ENCODE measurements around the gene LIPG.

GRCh38 chr18:49569724-49570123, 7.9 kb downstream of the LIPG start:
- no peak for TF ChIP-seq CTCF (tag by site-specific recombination; IDR thresholded peaks at IDR 0.05)
- no peak for TF ChIP-seq ZSCAN18 (tag by site-specific recombination; IDR thresholded peaks at IDR 0.05)
